ENCODE results near the gene ADARB1. TPM values are rescaled to one million over a fixed set of nuclear protein-coding genes. Genes with fewer than 3 reads are reported as not detected.

ADARB1 gene
- total and polyA plus RNA-seq, 9 of the 15 experiments (the other 6 are each of a cell fraction or from before 2014, with no cell fraction given), result 6.7 to 16.0 (median 8.3) TPM

GRCh38 chr21:45145146-45145545 lies 70.8 kb downstream of the ADARB1 start:
- Histone ChIP-seq H3K79me2 (ENCODE audit: control insufficient read depth, insufficient read depth, low read length) (no peaks in the 10 kb centered on the region), H2AFZ (ENCODE audit: low read depth, low read length) (no peak overlapping the region), H3K4me2 (ENCODE audit: insufficient read depth, low read length) (no peak overlapping the region), H3K4me3 (no peak overlapping the region), H4K20me1 (replicated peaks; ENCODE audit: control insufficient read depth, insufficient read depth, low read length) (no peaks in the 10 kb centered on the region), H3K9me1 (ENCODE audit: control insufficient read depth, insufficient read depth, low read length) (no peaks in the 10 kb centered on the region), H3K9me3 (replicated peaks; ENCODE audit: control insufficient read depth, insufficient read depth, low read depth, low read length) (no peaks in the 10 kb centered on the region), H3K27me3 (ENCODE audit: control insufficient read depth in 2 of 2, insufficient read depth in 2 of 2, low read length in 2 of 2) (no peaks in the 10 kb centered on the region; a peak in 1 of 5 replicates), H3K27ac (ENCODE audit: extremely low read depth, low read depth, low read length) (no peak overlapping the region), H3K9ac (ENCODE audit: insufficient read depth in 1 of 2, low read depth in 2 of 2, low read length in 2 of 2) (no peak overlapping the region), H3K36me3 (ENCODE audit: control insufficient read depth, insufficient read depth, low read length) (no peaks in the 10 kb centered on the region), H3K4me1 (replicated peaks in 1 of 2; ENCODE audit: control insufficient read depth in 2 of 2, insufficient read depth in 2 of 2, low read length in 2 of 2) (peaks cover 5 to 12% of the 10 kb centered on the region in 2 experiments; a peak in 3 of 5 replicates)
- ChIA-PET CTCF (ENCODE audit: low intra/inter-chr PET ratio) (no interaction called here), POLR2A (no interaction called here)
- TF ChIP-seq ZBTB7A (IDR thresholded peaks at IDR 0.05; ENCODE audit: borderline replicate concordance, control insufficient read depth, low read depth, low read length) (no peak), HNRNPUL1 (IDR thresholded peaks at IDR 0.05; ENCODE audit: low read length) (no peak), SLC30A9 (CRISPR knock-in tag; IDR thresholded peaks at IDR 0.05) (no peak), NR4A1 (CRISPR knock-in tag; IDR thresholded peaks at IDR 0.05) (no peak), NR4A1 (tag; IDR thresholded peaks at IDR 0.05) (no peak), MBD2 (IDR thresholded peaks at IDR 0.05; ENCODE audit: borderline replicate concordance, low read depth) (no peak), E2F5 (CRISPR knock-in tag; IDR thresholded peaks at IDR 0.05) (no peak)
- TF ChIP-seq, protein P1, sequence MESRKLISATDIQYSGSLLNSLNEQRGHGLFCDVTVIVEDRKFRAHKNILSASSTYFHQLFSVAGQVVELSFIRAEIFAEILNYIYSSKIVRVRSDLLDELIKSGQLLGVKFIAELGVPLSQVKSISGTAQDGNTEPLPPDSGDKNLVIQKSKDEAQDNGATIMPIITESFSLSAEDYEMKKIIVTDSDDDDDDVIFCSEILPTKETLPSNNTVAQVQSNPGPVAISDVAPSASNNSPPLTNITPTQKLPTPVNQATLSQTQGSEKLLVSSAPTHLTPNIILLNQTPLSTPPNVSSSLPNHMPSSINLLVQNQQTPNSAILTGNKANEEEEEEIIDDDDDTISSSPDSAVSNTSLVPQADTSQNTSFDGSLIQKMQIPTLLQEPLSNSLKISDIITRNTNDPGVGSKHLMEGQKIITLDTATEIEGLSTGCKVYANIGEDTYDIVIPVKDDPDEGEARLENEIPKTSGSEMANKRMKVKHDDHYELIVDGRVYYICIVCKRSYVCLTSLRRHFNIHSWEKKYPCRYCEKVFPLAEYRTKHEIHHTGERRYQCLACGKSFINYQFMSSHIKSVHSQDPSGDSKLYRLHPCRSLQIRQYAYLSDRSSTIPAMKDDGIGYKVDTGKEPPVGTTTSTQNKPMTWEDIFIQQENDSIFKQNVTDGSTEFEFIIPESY (CRISPR knock-in tag; IDR thresholded peaks at IDR 0.05), result no peak
- TF ChIP-seq, protein P2, sequence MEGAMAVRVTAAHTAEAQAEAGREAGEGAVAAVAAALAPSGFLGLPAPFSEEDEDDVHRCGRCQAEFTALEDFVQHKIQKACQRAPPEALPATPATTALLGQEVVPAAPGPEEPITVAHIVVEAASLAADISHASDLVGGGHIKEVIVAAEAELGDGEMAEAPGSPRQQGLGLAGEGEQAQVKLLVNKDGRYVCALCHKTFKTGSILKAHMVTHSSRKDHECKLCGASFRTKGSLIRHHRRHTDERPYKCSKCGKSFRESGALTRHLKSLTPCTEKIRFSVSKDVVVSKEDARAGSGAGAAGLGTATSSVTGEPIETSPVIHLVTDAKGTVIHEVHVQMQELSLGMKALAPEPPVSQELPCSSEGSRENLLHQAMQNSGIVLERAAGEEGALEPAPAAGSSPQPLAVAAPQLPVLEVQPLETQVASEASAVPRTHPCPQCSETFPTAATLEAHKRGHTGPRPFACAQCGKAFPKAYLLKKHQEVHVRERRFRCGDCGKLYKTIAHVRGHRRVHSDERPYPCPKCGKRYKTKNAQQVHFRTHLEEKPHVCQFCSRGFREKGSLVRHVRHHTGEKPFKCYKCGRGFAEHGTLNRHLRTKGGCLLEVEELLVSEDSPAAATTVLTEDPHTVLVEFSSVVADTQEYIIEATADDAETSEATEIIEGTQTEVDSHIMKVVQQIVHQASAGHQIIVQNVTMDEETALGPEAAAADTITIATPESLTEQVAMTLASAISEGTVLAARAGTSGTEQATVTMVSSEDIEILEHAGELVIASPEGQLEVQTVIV (CRISPR knock-in tag; IDR thresholded peaks at IDR 0.05; ENCODE audit: borderline replicate concordance), result no peak
- TF ChIP-seq, protein P3, sequence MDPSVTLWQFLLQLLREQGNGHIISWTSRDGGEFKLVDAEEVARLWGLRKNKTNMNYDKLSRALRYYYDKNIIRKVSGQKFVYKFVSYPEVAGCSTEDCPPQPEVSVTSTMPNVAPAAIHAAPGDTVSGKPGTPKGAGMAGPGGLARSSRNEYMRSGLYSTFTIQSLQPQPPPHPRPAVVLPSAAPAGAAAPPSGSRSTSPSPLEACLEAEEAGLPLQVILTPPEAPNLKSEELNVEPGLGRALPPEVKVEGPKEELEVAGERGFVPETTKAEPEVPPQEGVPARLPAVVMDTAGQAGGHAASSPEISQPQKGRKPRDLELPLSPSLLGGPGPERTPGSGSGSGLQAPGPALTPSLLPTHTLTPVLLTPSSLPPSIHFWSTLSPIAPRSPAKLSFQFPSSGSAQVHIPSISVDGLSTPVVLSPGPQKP (CRISPR knock-in tag; IDR thresholded peaks at IDR 0.05), result no peak
- ATAC-seq (no peak), FAIRE-seq (no peak), DNase-seq (ENCODE audit: extremely low read depth in 1 of 4, low spot score in 3 of 4) (no peak)
- BruUV-seq (replicated peaks), result no TSS peak
- WGBS (ENCODE audit: insufficient coverage, low coverage, missing lambda C conversion rate), result 62% methylated on average over 9 of the region's 9 CpGs
- in situ Hi-C loops (cut with MboI), result loop anchor here (5.0 to 10.0 kb wide), 3 partner anchors 142 to 680 kb away; partner anchors contain the start of gene POFUT2
- intact Hi-C loops (cut with micrococcal nuclease), result no loop called here

Data from K562 (cell line).